Germinal center (tissue), 1 donor: ENCODE data around the gene DDX59.
"Not testable (repeated sequence)": the region's sequence is repeated elsewhere in the genome, so short reads cannot be mapped to it uniquely, and the experiment has no call there.

Source experiments
- DNase-seq: peaks from one replicate; pipeline ENCODE4 v3.0.0; 2012; ENCODE audit warnings: mixed read lengths, low spot score

DDX59 gene

GRCh38 chr1:200670242-200671118 lies 773 bp upstream of the DDX59 start:
- no peak for DNase-seq

- DNase-seq, result no peak
Measured at GRCh38 chr1:200668514-200669313, 993 bp downstream of the DDX59 start.

GRCh38 chr1:200666309-200666708 lies 3.4 kb downstream of the DDX59 start:
- no peak for DNase-seq

GRCh38 chr1:200665861-200666260 lies 3.8 kb downstream of the DDX59 start:
- DNase-seq, result no peak

- DNase-seq, result no peak
Measured at GRCh38 chr1:200660719-200661118, 9.0 kb downstream of the DDX59 start.

GRCh38 chr1:200659269-200659668 lies 10.4 kb downstream of the DDX59 start:
- no peak for DNase-seq

GRCh38 chr1:200658037-200658818 lies 11.5 kb downstream of the DDX59 start:
- DNase-seq, result no peak

GRCh38 chr1:200654660-200655059 lies 15.0 kb downstream of the DDX59 start:
- no peak for DNase-seq

- no peak for DNase-seq
Measured at GRCh38 chr1:200653022-200653462, 16.7 kb downstream of the DDX59 start.

- DNase-seq, result no peak
Measured at GRCh38 chr1:200652378-200652777, 17.3 kb downstream of the DDX59 start.

- DNase-seq, result no peak
Measured at GRCh38 chr1:200646515-200646914, 23.2 kb downstream of the DDX59 start.

GRCh38 chr1:200644021-200644420 lies 25.7 kb downstream of the DDX59 start:
- no peak for DNase-seq

- DNase-seq, result no peak
Measured at GRCh38 chr1:200642481-200642880, 27.2 kb downstream of the DDX59 start.

GRCh38 chr1:200640963-200641401 lies 28.7 kb downstream of the DDX59 start:
- no peak for DNase-seq

GRCh38 chr1:200640373-200640962 lies 29.2 kb downstream of the DDX59 start:
- no peak for DNase-seq

GRCh38 chr1:200638073-200638472 lies 31.6 kb downstream of the DDX59 start:
- DNase-seq, result no peak

- no peak for DNase-seq
Measured at GRCh38 chr1:200636681-200637080, 33.0 kb downstream of the DDX59 start.

GRCh38 chr1:200634261-200635122 lies 35.2 kb downstream of the DDX59 start:
- no peak for DNase-seq

GRCh38 chr1:200631375-200631774 lies 38.3 kb downstream of the DDX59 start:
- DNase-seq, result no peak

- DNase-seq, result not testable (repeated sequence)
Measured at GRCh38 chr1:200630515-200630899, 39.2 kb downstream of the DDX59 start.
